OCI-LY7 (cell line): ENCODE measurements around the gene HOXD8.

Source experiments
- EZH2phosphoT487 ChIP-seq: fragments of 200-600 bp; sonication (generic); IDR thresholded peaks from 2 replicates; pipeline ENCODE4 v1.6.1; 2018; ENCODE audit warnings: low read depth, borderline replicate concordance, mild to moderate bottlenecking, mixed run types, antibody characterized with exemption, low read length, moderate library complexity, mixed read lengths
- TF ChIP-seq, protein P1 (sequence below): fragments of 200-600 bp; sonication (generic); conservative IDR thresholded peaks from 2 replicates; pipeline ENCODE4 v1.5.1; 2014; ENCODE audit warnings: mild to moderate bottlenecking, antibody characterized with exemption, low read length, moderate library complexity, mixed read lengths

DNA sequence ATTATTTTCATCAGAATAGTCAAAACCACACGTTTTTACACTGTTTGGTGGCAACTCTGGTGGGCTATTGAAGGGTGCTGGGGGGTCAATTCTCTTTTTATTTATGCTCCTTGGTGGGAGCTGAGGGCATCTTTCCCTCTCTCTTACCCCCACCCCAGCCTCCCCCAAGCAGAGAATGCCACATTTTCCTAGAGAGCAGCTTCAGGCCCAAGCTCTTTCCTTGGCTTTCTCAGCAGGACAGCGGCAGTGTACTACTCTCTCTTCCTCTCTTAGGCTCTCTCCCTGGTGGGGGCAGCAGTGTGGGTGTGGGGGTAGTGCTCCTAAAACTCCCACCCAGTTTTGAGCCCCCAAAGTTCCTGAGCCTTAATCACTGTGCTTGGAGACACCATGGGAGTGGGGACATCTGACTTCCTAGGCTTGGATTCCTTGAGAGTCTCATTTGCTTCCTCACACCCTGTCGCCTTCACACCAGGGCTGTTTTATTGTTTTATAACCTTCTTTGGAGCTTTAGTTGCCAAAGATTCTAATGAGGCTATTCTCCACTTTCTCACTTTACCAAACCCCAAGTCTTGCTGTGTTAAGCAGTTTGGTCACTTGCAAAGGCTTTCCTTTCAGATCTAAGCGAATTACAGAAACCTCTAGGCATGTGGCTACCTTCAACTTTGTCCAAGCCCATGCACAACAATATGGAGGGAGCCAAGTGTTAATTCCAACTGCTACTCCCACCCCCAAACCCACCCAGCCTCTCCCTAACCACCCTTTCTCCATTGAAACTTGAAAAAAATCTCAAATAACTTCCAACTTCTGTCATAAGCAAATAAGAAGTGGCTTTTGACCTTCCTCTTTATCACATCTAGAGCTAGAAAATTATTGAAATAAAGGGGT lies 15.8 kb downstream of the HOXD8 start:
- TF ChIP-seq, protein P1, sequence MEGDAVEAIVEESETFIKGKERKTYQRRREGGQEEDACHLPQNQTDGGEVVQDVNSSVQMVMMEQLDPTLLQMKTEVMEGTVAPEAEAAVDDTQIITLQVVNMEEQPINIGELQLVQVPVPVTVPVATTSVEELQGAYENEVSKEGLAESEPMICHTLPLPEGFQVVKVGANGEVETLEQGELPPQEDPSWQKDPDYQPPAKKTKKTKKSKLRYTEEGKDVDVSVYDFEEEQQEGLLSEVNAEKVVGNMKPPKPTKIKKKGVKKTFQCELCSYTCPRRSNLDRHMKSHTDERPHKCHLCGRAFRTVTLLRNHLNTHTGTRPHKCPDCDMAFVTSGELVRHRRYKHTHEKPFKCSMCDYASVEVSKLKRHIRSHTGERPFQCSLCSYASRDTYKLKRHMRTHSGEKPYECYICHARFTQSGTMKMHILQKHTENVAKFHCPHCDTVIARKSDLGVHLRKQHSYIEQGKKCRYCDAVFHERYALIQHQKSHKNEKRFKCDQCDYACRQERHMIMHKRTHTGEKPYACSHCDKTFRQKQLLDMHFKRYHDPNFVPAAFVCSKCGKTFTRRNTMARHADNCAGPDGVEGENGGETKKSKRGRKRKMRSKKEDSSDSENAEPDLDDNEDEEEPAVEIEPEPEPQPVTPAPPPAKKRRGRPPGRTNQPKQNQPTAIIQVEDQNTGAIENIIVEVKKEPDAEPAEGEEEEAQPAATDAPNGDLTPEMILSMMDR, result no peak
- TF ChIP-seq EZH2phosphoT487, result no peak
